ENCODE measurements around the gene RSRP1.

GRCh38 chr1:25256578-25256965, 9.3 kb upstream of the RSRP1 start:
- TF ChIP-seq CTCF (IDR thresholded peaks at IDR 0.05) (no peak), POLR2A (IDR thresholded peaks at IDR 0.05) (no peak)

Data from lower leg skin (tissue), 3 donors.